ENCODE data around the gene KCTD20. TPM values are rescaled to one million over a fixed set of nuclear protein-coding genes. Genes with fewer than 3 reads are reported as not detected.

KCTD20 gene
- total and polyA plus RNA-seq, 2 of the 13 experiments (the other 11 are each of a cell fraction or from before 2014, with no cell fraction given), result 52.7 to 67.1 TPM

DNA sequence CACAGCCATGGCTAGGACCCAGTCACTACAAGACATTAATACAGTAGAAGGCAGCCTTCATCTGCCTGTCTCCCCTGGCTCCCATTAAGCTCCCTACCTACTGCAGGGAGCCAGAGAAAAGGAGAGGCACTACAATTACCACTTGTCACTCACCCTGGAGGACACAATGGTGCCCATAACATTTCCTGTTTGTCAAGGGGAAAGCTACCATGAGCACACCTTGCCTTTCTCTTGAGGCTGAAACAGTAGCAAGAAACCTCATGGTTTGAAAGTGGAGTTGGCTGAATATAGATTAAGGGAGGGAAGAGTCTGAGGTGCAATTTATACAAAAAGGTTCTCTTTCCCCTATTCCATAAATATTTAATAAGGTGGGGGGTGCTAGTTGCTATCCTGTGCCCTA lies 76.6 kb downstream of the KCTD20 start (continued):
- TF ChIP-seq ZBTB4 (CRISPR knock-in tag; IDR thresholded peaks at IDR 0.05; ENCODE audit: borderline replicate concordance), result no peak
- TF ChIP-seq NR2C2 (CRISPR knock-in tag; IDR thresholded peaks at IDR 0.05; ENCODE audit: borderline replicate concordance), result no peak
- TF ChIP-seq ZBTB2 (CRISPR knock-in tag; IDR thresholded peaks at IDR 0.05; ENCODE audit: low read depth), result no peak
- TF ChIP-seq, protein P1, sequence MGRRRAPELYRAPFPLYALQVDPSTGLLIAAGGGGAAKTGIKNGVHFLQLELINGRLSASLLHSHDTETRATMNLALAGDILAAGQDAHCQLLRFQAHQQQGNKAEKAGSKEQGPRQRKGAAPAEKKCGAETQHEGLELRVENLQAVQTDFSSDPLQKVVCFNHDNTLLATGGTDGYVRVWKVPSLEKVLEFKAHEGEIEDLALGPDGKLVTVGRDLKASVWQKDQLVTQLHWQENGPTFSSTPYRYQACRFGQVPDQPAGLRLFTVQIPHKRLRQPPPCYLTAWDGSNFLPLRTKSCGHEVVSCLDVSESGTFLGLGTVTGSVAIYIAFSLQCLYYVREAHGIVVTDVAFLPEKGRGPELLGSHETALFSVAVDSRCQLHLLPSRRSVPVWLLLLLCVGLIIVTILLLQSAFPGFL (CRISPR knock-in tag; IDR thresholded peaks at IDR 0.05), result no peak

DNA sequence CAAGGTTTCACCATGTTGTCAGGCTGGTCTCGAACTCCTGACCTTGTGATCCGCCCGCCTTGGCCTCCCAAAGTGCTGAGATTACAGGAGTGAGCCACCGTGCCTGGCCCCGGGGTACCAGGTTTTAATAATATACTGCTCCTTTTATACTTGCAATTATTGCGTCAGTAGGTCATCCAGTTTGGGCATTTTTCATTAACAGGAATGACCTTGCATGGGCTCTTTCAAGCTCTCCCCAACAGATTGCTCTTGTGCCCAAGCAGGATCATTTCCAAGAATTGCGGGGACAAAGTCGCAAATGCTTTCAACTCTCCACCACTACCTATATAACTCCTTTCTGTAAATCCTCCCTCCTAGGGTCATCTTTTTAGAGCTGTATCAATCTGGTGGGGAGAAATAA lies 80.7 kb downstream of the KCTD20 start:
- no peak for TF ChIP-seq HMGXB3 (CRISPR knock-in tag; IDR thresholded peaks at IDR 0.05; ENCODE audit: borderline replicate concordance)
- no peak for TF ChIP-seq XBP1 (CRISPR knock-in tag; IDR thresholded peaks at IDR 0.05)
- TF ChIP-seq NFYB (CRISPR knock-in tag; IDR thresholded peaks at IDR 0.05), result no peak
- no peak for TF ChIP-seq ZNF550 (CRISPR knock-in tag; IDR thresholded peaks at IDR 0.05; ENCODE audit: borderline replicate concordance)
- TF ChIP-seq KDM6A (CRISPR knock-in tag; IDR thresholded peaks at IDR 0.05; ENCODE audit: low read depth), result no peak
- no peak for TF ChIP-seq MAX (IDR thresholded peaks at IDR 0.05)
- intact Hi-C loops (cut with micrococcal nuclease; ENCODE audit: unreplicated experiment) (no loop called here), in situ Hi-C loops (cut with HindIII; ENCODE audit: extremely low pct_ligation_motif_present, low pct_unique_long_range_greater_than_20kb) (no loop called here)
- Histone ChIP-seq H4K20me1 (ENCODE audit: insufficient read depth, low read length) (no peaks in the 10 kb centered on the region), H3K4me3 (replicated peaks in 1 of 3; ENCODE audit: insufficient read depth in 1 of 3, low read depth in 2 of 3, low read length in 3 of 3) (no peak overlapping the region), H3K27ac (ENCODE audit: extremely low read length, insufficient read depth, low read length) (no peak overlapping the region), H3K9me3 (ENCODE audit: low read length) (no peaks in the 10 kb centered on the region), H3K27me3 (ENCODE audit: control insufficient read depth in 1 of 2, insufficient read depth in 2 of 2, low read length in 2 of 2) (no peaks in the 10 kb centered on the region), H3K36me3 (replicated peaks in 1 of 2; ENCODE audit: control insufficient read depth in 1 of 2, insufficient read depth in 2 of 2, low read length in 2 of 2) (peaks cover 15 to 45% of the 10 kb centered on the region in 2 experiments), H3K79me2 (ENCODE audit: insufficient read depth, low read length) (no peaks in the 10 kb centered on the region), H3K9ac (ENCODE audit: insufficient read depth, low read depth, low read length) (no peak overlapping the region), H3K4me1 (ENCODE audit: insufficient read depth, low read length) (peaks cover 15% of the 10 kb centered on the region), H3K4me2 (ENCODE audit: low read depth, low read length) (no peak overlapping the region), H2AFZ (ENCODE audit: low read length) (no peak overlapping the region)
- DNase-seq (ENCODE audit: low spot score) (no peak), FAIRE-seq (no peak), ATAC-seq (no peak)
- 96% methylated on average over 8 of the region's 8 CpGs for WGBS (ENCODE audit: low lambda C conversion rate)
- ChIA-PET CTCF (ENCODE audit: low intra/inter-chr PET ratio, low total read pairs) (no interaction called here), POLR2A (no interaction called here)
- no TSS peak for BruUV-seq (replicated peaks)

Data from HepG2 (cell line).